Subcutaneous abdominal adipose tissue (tissue), 5 donors: ENCODE measurements around the gene ATF7IP.
"Not testable (repeated sequence)": the region's sequence is repeated elsewhere in the genome, so short reads cannot be mapped to it uniquely, and the experiment has no call there.

Source experiments
- H3K27ac ChIP-seq: one replicate; pipeline ENCODE4 v1.7.0; 2013; ENCODE audit warnings: low read depth, mild to moderate bottlenecking, inconsistent platforms, low read length, moderate library complexity
- H3K27me3 ChIP-seq, 5 donors: one replicate each; pipeline ENCODE4 v1.7.0; 2013; ENCODE audit warnings: low read length in 5 of 5, inconsistent platforms in 1 of 5; ENCODE audit not compliant: control insufficient read depth in 5 of 5, insufficient read depth in 4 of 5
- H3K36me3 ChIP-seq, 5 donors: one replicate each; pipeline ENCODE4 v1.7.0; 2013; ENCODE audit warnings: low read length in 5 of 5; ENCODE audit not compliant: control insufficient read depth in 5 of 5, insufficient read depth in 5 of 5
- H3K4me1 ChIP-seq, 5 donors: one replicate each; pipeline ENCODE4 v1.7.0; 2013; ENCODE audit warnings: low read length in 5 of 5, mild to moderate bottlenecking in 3 of 5, moderate library complexity in 1 of 5; ENCODE audit not compliant: control insufficient read depth in 5 of 5, insufficient read depth in 5 of 5
- H3K4me3 ChIP-seq, 5 donors: one replicate each; pipeline ENCODE4 v1.7.0; 2013; ENCODE audit warnings: low read length in 5 of 5, low read depth in 1 of 5
- H3K9ac ChIP-seq, 5 donors: one replicate each; pipeline ENCODE4 v1.7.0; 2013; ENCODE audit warnings: low read length in 5 of 5, mild to moderate bottlenecking in 4 of 5, moderate library complexity in 3 of 5
- H3K9me3 ChIP-seq, 5 donors: one replicate each; pipeline ENCODE4 v1.7.0; 2013; ENCODE audit warnings: low read length in 5 of 5; ENCODE audit not compliant: control insufficient read depth in 5 of 5
- donor health status: healthy.
- donor health status: healthy.
- donor health status: healthy.
- donor health status: healthy.
- donor health status: healthy.

ATF7IP gene

GRCh38 chr12:14351524-14351923 is 14.0 kb upstream of the ATF7IP start:
- not testable (repeated sequence) for H3K9ac ChIP-seq, H3K27ac ChIP-seq, H3K4me1 ChIP-seq, H3K36me3 ChIP-seq, H3K4me3 ChIP-seq, H3K27me3 ChIP-seq
- peaks cover 0 to 17% (median 12%) of the 10 kb centered on the region in 5 donors for H3K9me3 ChIP-seq

GRCh38 chr12:14352066-14352465 is 13.4 kb upstream of the ATF7IP start:
- H3K4me1 ChIP-seq, H3K9ac ChIP-seq, H3K27me3 ChIP-seq, H3K27ac ChIP-seq, H3K36me3 ChIP-seq: not testable (repeated sequence)
- peaks cover 0 to 17% (median 12%) of the 10 kb centered on the region in 5 donors for H3K9me3 ChIP-seq
- peak overlapping the region in 1 of 5 donors; percentile 35 for H3K4me3 ChIP-seq

DNA sequence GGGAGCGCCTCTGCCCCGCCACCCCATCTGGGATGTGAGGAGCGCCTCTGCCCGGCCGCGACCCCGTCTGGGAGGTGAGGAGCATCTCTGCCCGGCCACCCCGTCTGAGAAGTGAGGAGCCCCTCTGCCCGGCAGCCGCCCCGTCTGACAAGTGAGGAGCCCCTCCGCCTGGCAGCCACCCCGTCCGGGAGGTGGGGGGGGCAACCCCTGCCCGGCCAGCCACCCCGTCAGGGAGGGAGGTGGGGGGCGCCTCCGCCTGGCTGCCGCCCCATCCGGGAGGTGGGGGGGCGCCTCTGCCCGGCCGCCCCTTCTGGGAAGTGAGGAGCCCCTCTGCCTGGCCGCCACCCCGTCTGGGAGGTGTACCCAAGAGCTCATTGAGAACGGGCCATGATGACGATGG is 10.8 kb upstream of the ATF7IP start:
- H3K4me3 ChIP-seq, H3K36me3 ChIP-seq: not testable (repeated sequence)
- peaks cover 0 to 17% (median 12%) of the 10 kb centered on the region in 5 donors for H3K9me3 ChIP-seq

GRCh38 chr12:14356147-14356546 is 9.3 kb upstream of the ATF7IP start:
- Histone ChIP-seq H3K27me3 (no peaks in the 10 kb centered on the region), H3K9ac (no peak overlapping the region), H3K4me1 (no peaks in the 10 kb centered on the region), H3K36me3 (no peaks in the 10 kb centered on the region), H3K4me3 (no peak overlapping the region), H3K9me3 (peaks cover 0 to 13% (median 10%) of the 10 kb centered on the region in 5 donors), H3K27ac (no peak overlapping the region)

More for the DNA sequence above, 10.8 kb upstream of the ATF7IP start:
- H3K4me1 ChIP-seq, H3K9ac ChIP-seq, H3K27ac ChIP-seq, H3K27me3 ChIP-seq: not testable (repeated sequence)

DNA sequence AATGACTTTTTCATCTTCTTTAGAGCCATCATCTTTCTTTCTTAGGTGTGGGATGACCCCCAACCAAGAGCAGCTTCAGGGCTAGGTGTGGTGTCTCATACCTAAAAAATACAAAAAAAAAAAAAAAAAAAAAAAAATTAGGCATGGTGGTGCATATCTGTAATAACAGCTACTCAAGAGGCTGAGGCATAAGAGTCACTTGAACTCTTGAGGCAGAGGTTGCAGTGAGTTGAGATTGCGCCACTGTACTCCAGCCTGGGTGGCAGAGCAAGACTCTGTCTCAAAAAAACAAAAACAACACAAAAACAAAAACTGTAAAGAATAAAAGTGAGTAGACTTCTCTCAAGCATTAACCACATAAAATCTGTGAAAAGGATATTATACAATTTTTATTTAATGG is 8.0 kb upstream of the ATF7IP start:
- Histone ChIP-seq H3K27ac (no peak overlapping the region), H3K27me3 (no peaks in the 10 kb centered on the region), H3K36me3 (no peaks in the 10 kb centered on the region), H3K4me1 (no peaks in the 10 kb centered on the region), H3K9me3 (no peaks in the 10 kb centered on the region), H3K4me3 (no peak overlapping the region), H3K9ac (no peak overlapping the region)

GRCh38 chr12:14362352-14362751 is 3.1 kb upstream of the ATF7IP start:
- no peak overlapping the region for H3K4me3 ChIP-seq

DNA sequence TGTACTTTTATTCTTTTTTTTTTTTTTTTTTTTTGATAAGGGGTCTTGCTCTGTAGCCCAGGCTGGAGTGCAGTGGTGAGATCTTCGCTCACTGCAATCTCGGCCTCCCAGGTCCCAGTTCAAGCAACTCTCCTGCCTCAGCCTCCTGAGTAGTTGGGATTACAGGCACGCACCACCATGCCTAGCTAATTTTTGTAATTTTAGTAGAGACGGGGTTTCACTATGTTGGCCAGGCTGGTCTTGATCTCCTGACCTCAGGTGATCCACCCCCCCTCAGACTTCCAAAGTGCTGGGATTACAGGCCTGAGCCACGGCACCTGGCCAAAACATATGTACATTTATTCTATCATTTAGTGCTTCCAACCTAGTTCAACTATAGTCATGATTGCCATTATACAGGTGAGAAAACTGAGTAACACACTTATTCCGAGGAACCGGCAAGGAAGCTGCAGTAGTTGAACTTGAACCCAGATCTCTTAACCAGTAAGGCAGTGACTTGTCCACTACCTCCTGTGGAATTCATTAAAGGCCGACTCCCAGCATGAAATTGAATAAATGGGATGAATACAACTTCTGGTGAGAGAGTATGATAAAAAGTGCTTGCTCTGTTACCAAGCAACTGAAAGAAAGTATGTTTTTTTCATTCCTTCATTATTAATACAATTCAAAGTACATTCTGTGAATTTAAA is 755 bp upstream of the ATF7IP start:
- H3K27me3 ChIP-seq, result no peaks in the 10 kb centered on the region
- H3K9ac ChIP-seq, result peak overlapping the region in 3 of 5 donors; percentile 33 to 52 (median 51)
- H3K27ac ChIP-seq, result peak overlapping the region; percentile 91
- H3K4me3 ChIP-seq, result peak overlapping the region; percentile 63 to 85 (median 74)
- peaks cover 0 to 3% (median 0%) of the 10 kb centered on the region in 5 donors for H3K36me3 ChIP-seq
- no peaks in the 10 kb centered on the region for H3K9me3 ChIP-seq
- peaks cover 0 to 20% (median 5%) of the 10 kb centered on the region in 5 donors for H3K4me1 ChIP-seq

More at GRCh38 chr12:14362352-14362751, 3.1 kb upstream of the ATF7IP start:
- Histone ChIP-seq H3K9ac (no peak overlapping the region), H3K27me3 (no peaks in the 10 kb centered on the region), H3K9me3 (no peaks in the 10 kb centered on the region), H3K36me3 (no peaks in the 10 kb centered on the region), H3K4me1 (peaks cover 0 to 9% (median 5%) of the 10 kb centered on the region in 5 donors), H3K27ac (no peak overlapping the region)

- no peaks in the 10 kb centered on the region for H3K9me3 ChIP-seq
- H3K4me1 ChIP-seq, result peaks cover 0 to 20% (median 5%) of the 10 kb centered on the region in 5 donors
- H3K4me3 ChIP-seq, result peak overlapping the region; percentile 71 to 85 (median 76)
- peaks cover 0 to 3% (median 0%) of the 10 kb centered on the region in 5 donors for H3K36me3 ChIP-seq
- peak overlapping the region; percentile 91 for H3K27ac ChIP-seq
- no peaks in the 10 kb centered on the region for H3K27me3 ChIP-seq
- H3K9ac ChIP-seq, result peak overlapping the region; percentile 9 to 94 (median 78)
Measured at GRCh38 chr12:14366209-14367039, 942 bp downstream of the ATF7IP start.

GRCh38 chr12:14367040-14367661 is 1.7 kb downstream of the ATF7IP start:
- no peaks in the 10 kb centered on the region for H3K9me3 ChIP-seq
- H3K4me1 ChIP-seq, result peaks cover 0 to 20% (median 9%) of the 10 kb centered on the region in 5 donors
- H3K4me3 ChIP-seq, result peak overlapping the region; percentile 71 to 85 (median 76)
- peak overlapping the region; percentile 91 for H3K27ac ChIP-seq
- H3K9ac ChIP-seq, result peak overlapping the region in 4 of 5 donors; percentile 71 to 94 (median 84)
- H3K27me3 ChIP-seq, result no peaks in the 10 kb centered on the region
- peaks cover 0 to 3% (median 0%) of the 10 kb centered on the region in 5 donors for H3K36me3 ChIP-seq
